A549 (cell line): ENCODE measurements around the gene SCO2. TPM values are rescaled to one million over a fixed set of nuclear protein-coding genes. Genes with fewer than 3 reads are reported as not detected.

Experiments used
- ATAC-seq, 2 experiments: fragments of 200-7000 bp in 1 of 2; fragments of >200 bp in 1 of 2; cut with Nextera tagmentation in 1 of 2; cut with Tn5 transposase in 1 of 2; 3 replicates each; pipeline versions ENCODE4 v1.8.0 to v1.9.1; 2018 to 2020; ENCODE audit warnings: mild to moderate bottlenecking in 1 of 2, moderate library complexity in 1 of 2
- CTCF ChIA-PET: fragments of 300-600 bp; sonication (Branson Sonifier 250); formaldehyde crosslinking; extraction: SDS; loops from one replicate; lab custom pipeline; 2021; ENCODE audit warnings: antibody characterized with exemption, inconsistent platforms; lab: Yijun Ruan, JAX
- POLR2A ChIA-PET: fragments of 350-600 bp; formaldehyde crosslinking; extraction: SDS; loops from one replicate; lab custom pipeline; 2021; ENCODE audit warnings: antibody characterized with exemption, inconsistent platforms; lab: Yijun Ruan, JAX
- DNase-seq, 2 experiments: peaks; one replicate each; pipeline versions ENCODE4 v3.0.0 to v3.0.0-alpha.2; 2011 to 2016; ENCODE audit warnings: low read depth in 1 of 2, low spot score in 1 of 2
- FAIRE-seq: peaks from 2 replicates; lab custom pipeline; 2011; peaks lifted over from hg19 to GRCh38; lab: Jason Lieb, UNC
- H3K27ac ChIP-seq, 2 experiments: fragments of >200 bp; sonication (Bioruptor Twin); formaldehyde crosslinking; 3 replicates each; pipeline ENCODE4 v1.5.1; 2016 to 2017
- H3K4me1 ChIP-seq: fragments of >200 bp; sonication (Bioruptor Twin); formaldehyde crosslinking; 3 replicates; pipeline ENCODE4 v1.6.1; 2016
- H3K4me2 ChIP-seq: fragments of >200 bp; sonication (Bioruptor Twin); formaldehyde crosslinking; 3 replicates; pipeline ENCODE4 v1.6.1; 2016
- H3K4me3 ChIP-seq: fragments of >200 bp; sonication (Bioruptor Twin); formaldehyde crosslinking; 3 replicates; pipeline ENCODE4 v1.5.1; 2016
- H3K9me3 ChIP-seq: fragments of >200 bp; sonication (Bioruptor Twin); formaldehyde crosslinking; 3 replicates; pipeline ENCODE4 v1.6.1; 2016
- CEBPB ChIP-seq, 2 experiments: fragments of >200 bp in 1 of 2; sonication (Bioruptor Twin) in 1 of 2; formaldehyde crosslinking in 1 of 2; IDR thresholded peaks; 2 replicates each; pipeline ENCODE4 v1.6.1; 2012 to 2016
- CHD2 ChIP-seq: fragments of 150-350 bp; IDR thresholded peaks from 2 replicates; pipeline ENCODE4 v1.6.1; 2014; ENCODE audit warnings: low read length; ENCODE audit not compliant: partially characterized antibody
- EP300 ChIP-seq, 2 experiments: fragments of >200 bp; sonication (Bioruptor Twin); formaldehyde crosslinking; IDR thresholded peaks; 2 replicates in 1 of 2; 3 replicates in 1 of 2; pipeline ENCODE4 v1.6.1; 2016 to 2017
- FOSB ChIP-seq: fragments of 250-450 bp; sonication (Bioruptor Pico); IDR thresholded peaks from 2 replicates; pipeline ENCODE4 v1.5.0; 2020; ENCODE audit warnings: mild to moderate bottlenecking, moderate library complexity
- FOSL2 ChIP-seq, 2 experiments: fragments of 450-650 bp in 1 of 2; fragments of >200 bp in 1 of 2; sonication (Bioruptor Twin) in 1 of 2; formaldehyde crosslinking; IDR thresholded peaks; 2 replicates each; pipeline versions ENCODE4 v1.5.0 to v1.6.1; 2016 to 2020; ENCODE audit warnings: mild to moderate bottlenecking in 1 of 2, moderate library complexity in 1 of 2
- FOXS1 ChIP-seq: fragments of 250-450 bp; sonication (Bioruptor Pico); IDR thresholded peaks from 2 replicates; pipeline ENCODE4 v1.5.0; 2020; ENCODE audit warnings: mild to moderate bottlenecking, moderate library complexity
- HES2 ChIP-seq: fragments of >200 bp; sonication (Bioruptor Twin); formaldehyde crosslinking; IDR thresholded peaks from 2 replicates; pipeline ENCODE4 v1.6.1; 2016
- HEYL ChIP-seq: fragments of 250-450 bp; sonication (Bioruptor Pico); IDR thresholded peaks from 2 replicates; pipeline ENCODE4 v1.8.0; 2021; ENCODE audit warnings: mild to moderate bottlenecking, moderate library complexity
- HMGXB4 ChIP-seq: fragments of 250-450 bp; sonication (Bioruptor Pico); IDR thresholded peaks from 2 replicates; pipeline ENCODE4 v1.5.0; 2021; ENCODE audit warnings: mild to moderate bottlenecking, moderate library complexity, borderline replicate concordance
- JUNB ChIP-seq: fragments of >200 bp; sonication (Bioruptor Twin); formaldehyde crosslinking; IDR thresholded peaks from 2 replicates; pipeline ENCODE4 v1.6.1; 2016
- KDM5A ChIP-seq: fragments of 200-600 bp; sonication (generic); IDR thresholded peaks from 2 replicates; pipeline ENCODE4 v1.6.1; 2016; ENCODE audit warnings: antibody characterized with exemption, mild to moderate bottlenecking
- NR3C1 ChIP-seq: fragments of >200 bp; sonication (Bioruptor Twin); formaldehyde crosslinking; IDR thresholded peaks from 3 replicates; pipeline ENCODE4 v1.6.1; 2017
- RCOR1 ChIP-seq: fragments of 150-350 bp; IDR thresholded peaks from 2 replicates; pipeline ENCODE4 v1.6.1; 2014; ENCODE audit warnings: antibody characterized with exemption, low read length, low read depth
- REST ChIP-seq: fragments of 200-600 bp; sonication (generic); IDR thresholded peaks from 2 replicates; pipeline ENCODE4 v1.6.1; 2016; ENCODE audit warnings: antibody characterized with exemption, mild to moderate bottlenecking, moderate library complexity
- RFX5 ChIP-seq: fragments of 450-650 bp; IDR thresholded peaks from 2 replicates; pipeline ENCODE4 v1.7.1; 2014; ENCODE audit warnings: antibody characterized with exemption, mild to moderate bottlenecking, moderate library complexity
- SMC3 ChIP-seq: fragments of >200 bp; sonication (Bioruptor Twin); formaldehyde crosslinking; IDR thresholded peaks from 3 replicates; pipeline ENCODE4 v1.6.1; 2018; ENCODE audit warnings: inconsistent platforms
- SREBF2 ChIP-seq: fragments of 450-650 bp; IDR thresholded peaks from 2 replicates; pipeline ENCODE4 v1.6.1; 2014; ENCODE audit warnings: mild to moderate bottlenecking, moderate library complexity
- TFCP2L1 ChIP-seq: fragments of 250-450 bp; sonication (Bioruptor Pico); IDR thresholded peaks from 2 replicates; pipeline ENCODE4 v1.5.0; 2021; ENCODE audit warnings: mild to moderate bottlenecking
- ZC3H11A ChIP-seq: fragments of 450-650 bp; IDR thresholded peaks from 2 replicates; pipeline ENCODE4 v1.6.1; 2014; ENCODE audit warnings: antibody characterized with exemption, mild to moderate bottlenecking
- ZNF302 ChIP-seq: fragments of 250-450 bp; sonication (Bioruptor Pico); IDR thresholded peaks from 2 replicates; pipeline ENCODE4 v1.9.0; 2021; ENCODE audit warnings: inconsistent platforms, mild to moderate bottlenecking, moderate library complexity
- ZSCAN20 ChIP-seq: fragments of 250-450 bp; sonication (Bioruptor Pico); IDR thresholded peaks from 2 replicates; pipeline ENCODE4 v1.8.0; 2022; ENCODE audit warnings: mild to moderate bottlenecking, moderate library complexity
- WGBS: methylation state at CpG from one replicate; pipeline ENCODE4 v1.1.6; 2017; ENCODE audit errors: missing lambda C conversion rate; 5-methylcytosine and 5-hydroxymethylcytosine counted together
- polyA plus RNA-seq, 4 experiments: library from polyadenylated mRNA; depleted of rRNA in 3 of 4; stranded (reverse); fragments of >200 nt; fragmentation: RNase III in 1 of 4; extraction: RNeasy Plus Mini Kit Qiagen cat#74134 plus additional on column Dnase treatment in 1 of 4; gene quantifications; 2 replicates in 3 of 4; 3 replicates in 1 of 4; pipeline ENCODE4 v1.2.3, GENCODE V29; 2011 to 2017
- TF ChIP-seq, protein P1 (sequence below): IDR thresholded peaks from 2 replicates; pipeline ENCODE4 v1.6.1; 2012; ENCODE audit warnings: low read depth, borderline replicate concordance
- TF ChIP-seq, protein P2 (sequence below): fragments of 450-650 bp; IDR thresholded peaks from 2 replicates; pipeline ENCODE4 v1.6.1; 2014; ENCODE audit warnings: antibody characterized with exemption
- TF ChIP-seq, protein P3 (sequence below): IDR thresholded peaks from 2 replicates; pipeline ENCODE4 v1.6.1; 2012
- TF ChIP-seq, protein P4 (sequence below): fragments of 250-450 bp; sonication (Bioruptor Pico); IDR thresholded peaks from 2 replicates; pipeline ENCODE4 v1.5.0; 2020; ENCODE audit warnings: low read depth, mild to moderate bottlenecking, moderate library complexity

Gene SCO2
- polyA plus RNA-seq, 2 of the 4 experiments (the other 2 are of a cell fraction), result 0.37 to 1.7 TPM

- Histone ChIP-seq H3K4me2 (peak overlapping the region; percentile 85), H3K4me3 (peak overlapping the region; percentile 79), H3K4me1 (peaks cover 15% of the 10 kb centered on the region), H3K9me3 (no peaks in the 10 kb centered on the region), H3K27ac (peak overlapping the region; percentile 87 to 90; a peak in 5 of 6 replicates)
- TF ChIP-seq SREBF2 (no peak), FOXS1 (no peak), RFX5 (no peak), SMC3 (no peak), RCOR1 (no peak), REST (no peak), NR3C1 (no peak)
- TF ChIP-seq, protein P1, sequence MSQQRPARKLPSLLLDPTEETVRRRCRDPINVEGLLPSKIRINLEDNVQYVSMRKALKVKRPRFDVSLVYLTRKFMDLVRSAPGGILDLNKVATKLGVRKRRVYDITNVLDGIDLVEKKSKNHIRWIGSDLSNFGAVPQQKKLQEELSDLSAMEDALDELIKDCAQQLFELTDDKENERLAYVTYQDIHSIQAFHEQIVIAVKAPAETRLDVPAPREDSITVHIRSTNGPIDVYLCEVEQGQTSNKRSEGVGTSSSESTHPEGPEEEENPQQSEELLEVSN, result no peak
- 0% methylated on average over 3 of the region's 3 CpGs for WGBS
- DNase-seq, result no peak
- no peak for FAIRE-seq
- ChIA-PET POLR2A (interaction anchor here (1.6 to 2.3 kb wide), 2 partner anchors 16 to 21 kb away, joined by 4 to 36 read pairs; partner anchors contain the start of genes SCO2 and TYMP), CTCF (interaction anchor here (1.1 to 3.5 kb wide), 3 partner anchors 11 to 54 kb away, joined by 3 to 26 read pairs (median 4); partner anchors contain the start of genes SCO2 and SYCE3)
- ATAC-seq, result peak in 1 of 2 experiments; percentile 2; a peak in 1 of 6 replicates
Observed at GRCh38 chr22:50508897-50509296, 16.5 kb downstream of the SCO2 start.

DNA sequence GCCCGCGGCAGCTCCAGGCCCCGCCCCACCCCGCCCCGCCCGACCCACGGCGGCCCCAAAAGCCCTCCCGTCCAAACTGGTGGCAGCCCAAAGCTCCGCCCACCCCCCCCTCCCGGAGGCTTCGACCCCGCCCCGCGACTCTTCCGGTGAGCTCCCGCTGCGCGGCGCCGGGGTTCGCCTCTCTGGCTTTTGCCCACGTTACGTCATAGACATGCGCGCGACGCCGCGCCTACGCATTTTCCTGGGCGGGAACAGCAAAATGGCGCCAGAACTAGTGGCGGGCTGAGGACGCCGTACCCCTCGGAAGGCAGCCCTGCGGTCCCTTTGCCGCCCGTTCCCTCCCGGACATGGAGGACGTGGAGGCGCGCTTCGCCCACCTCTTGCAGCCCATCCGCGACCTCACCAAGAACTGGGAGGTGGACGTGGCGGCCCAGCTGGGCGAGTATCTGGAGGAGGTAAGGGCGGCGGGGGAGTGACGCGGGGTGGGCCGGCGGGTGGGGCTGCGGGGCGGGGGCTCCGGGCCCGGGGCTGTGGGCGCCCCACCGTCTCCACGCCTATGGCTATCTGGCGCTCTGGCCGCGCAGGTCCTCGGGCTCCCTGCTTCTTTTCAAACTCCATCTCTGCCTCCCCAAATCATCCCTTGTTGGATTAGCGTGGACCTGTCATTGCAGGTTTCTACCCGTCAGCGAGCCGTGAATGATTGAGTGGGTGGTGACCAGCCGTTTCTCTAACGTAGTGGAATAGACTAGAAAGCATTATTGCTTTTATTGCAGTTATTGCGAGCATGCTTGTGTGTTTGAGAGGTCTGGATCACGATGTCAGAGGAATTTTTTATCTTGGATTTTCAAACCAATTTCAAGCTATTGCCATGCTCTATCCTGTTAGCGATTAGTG is 17.2 kb downstream of the SCO2 start, which contains the start of gene NCAPH2:
NCAPH2 (plus strand) TSS at position 234 of the 894 bp plus-strand sequence; CDS start at position 348, 114 bp downstream.
- peak; percentile 71 to 74 for ATAC-seq
- H3K4me3 ChIP-seq, result peak within 1 kb of the TSS; percentile 94
- FAIRE-seq, result no peak
- ChIA-PET POLR2A (interaction anchor here (0.6 to 2.3 kb wide), 9 partner anchors 10 to 73 kb away, joined by 3 to 36 read pairs (median 3); partner anchors contain the start of genes KLHDC7B, SCO2, SYCE3 and TYMP), CTCF (interaction anchor here (0.7 to 3.5 kb wide), 6 partner anchors 10 to 203 kb away, joined by 3 to 26 read pairs (median 4); partner anchors contain the start of genes SCO2 and SYCE3)
- H3K9me3 ChIP-seq, result no peaks in the 10 kb centered on the region
- H3K27ac ChIP-seq, result peak within 1 kb of the TSS; percentile 95 to 97
- H3K4me1 ChIP-seq, result peaks cover 15% of the 10 kb centered on the region
- H3K4me2 ChIP-seq, result peak within 1 kb of the TSS; percentile 95
- WGBS, result under 1% methylated on average over 22 of the region's 76 CpGs
- DNase-seq, result peak; percentile 85 to 94
- TF ChIP-seq FOSL2 (IDR thresholded peaks at IDR 0.05), result no peak
- no peak for TF ChIP-seq FOSL2 (CRISPR knock-in tag; IDR thresholded peaks at IDR 0.05)
- TF ChIP-seq, protein P2, sequence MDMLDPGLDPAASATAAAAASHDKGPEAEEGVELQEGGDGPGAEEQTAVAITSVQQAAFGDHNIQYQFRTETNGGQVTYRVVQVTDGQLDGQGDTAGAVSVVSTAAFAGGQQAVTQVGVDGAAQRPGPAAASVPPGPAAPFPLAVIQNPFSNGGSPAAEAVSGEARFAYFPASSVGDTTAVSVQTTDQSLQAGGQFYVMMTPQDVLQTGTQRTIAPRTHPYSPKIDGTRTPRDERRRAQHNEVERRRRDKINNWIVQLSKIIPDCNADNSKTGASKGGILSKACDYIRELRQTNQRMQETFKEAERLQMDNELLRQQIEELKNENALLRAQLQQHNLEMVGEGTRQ, result no peak
- no peak for TF ChIP-seq CHD2
- no peak for TF ChIP-seq ZNF302 (CRISPR knock-in tag)
- TF ChIP-seq JUNB, result no peak
- TF ChIP-seq NR3C1, result no peak
- TF ChIP-seq, protein P3, sequence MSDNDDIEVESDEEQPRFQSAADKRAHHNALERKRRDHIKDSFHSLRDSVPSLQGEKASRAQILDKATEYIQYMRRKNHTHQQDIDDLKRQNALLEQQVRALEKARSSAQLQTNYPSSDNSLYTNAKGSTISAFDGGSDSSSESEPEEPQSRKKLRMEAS, result 0 out of 2 replicates have a peak, but pooled peaks have one; percentile 36
- no peak for TF ChIP-seq ZC3H11A
- TF ChIP-seq SREBF2, result no peak
- no peak for TF ChIP-seq HEYL (CRISPR knock-in tag)
- no peak for TF ChIP-seq TFCP2L1
- no peak for TF ChIP-seq HES2
- TF ChIP-seq CEBPB (IDR thresholded peaks at IDR 0.05), result no peak
- TF ChIP-seq, protein P1, result 0 out of 2 replicates have a peak, but pooled peaks have one; percentile 38
- TF ChIP-seq HMGXB4 (CRISPR knock-in tag), result no peak
- TF ChIP-seq EP300 (IDR thresholded peaks at IDR 0.05), result no peak
- TF ChIP-seq, protein P4, sequence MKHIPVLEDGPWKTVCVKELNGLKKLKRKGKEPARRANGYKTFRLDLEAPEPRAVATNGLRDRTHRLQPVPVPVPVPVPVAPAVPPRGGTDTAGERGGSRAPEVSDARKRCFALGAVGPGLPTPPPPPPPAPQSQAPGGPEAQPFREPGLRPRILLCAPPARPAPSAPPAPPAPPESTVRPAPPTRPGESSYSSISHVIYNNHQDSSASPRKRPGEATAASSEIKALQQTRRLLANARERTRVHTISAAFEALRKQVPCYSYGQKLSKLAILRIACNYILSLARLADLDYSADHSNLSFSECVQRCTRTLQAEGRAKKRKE (CRISPR knock-in tag), result no peak
- no peak for TF ChIP-seq ZSCAN20 (CRISPR knock-in tag)
- TF ChIP-seq KDM5A, result peak; percentile 96
- TF ChIP-seq FOSB, result no peak
- TF ChIP-seq RFX5, result no peak
